Effector CD4-positive, alpha-beta T cell (primary cell): Measurements from ENCODE around the gene SHH.

Experiments used
- DNase-seq: peaks from one replicate; pipeline ENCODE4 v3.0.0-alpha.2; 2020

Gene SHH

GRCh38 chr7:155762036-155762435, 50.2 kb downstream of the SHH start:
- DNase-seq: no peak

DNA sequence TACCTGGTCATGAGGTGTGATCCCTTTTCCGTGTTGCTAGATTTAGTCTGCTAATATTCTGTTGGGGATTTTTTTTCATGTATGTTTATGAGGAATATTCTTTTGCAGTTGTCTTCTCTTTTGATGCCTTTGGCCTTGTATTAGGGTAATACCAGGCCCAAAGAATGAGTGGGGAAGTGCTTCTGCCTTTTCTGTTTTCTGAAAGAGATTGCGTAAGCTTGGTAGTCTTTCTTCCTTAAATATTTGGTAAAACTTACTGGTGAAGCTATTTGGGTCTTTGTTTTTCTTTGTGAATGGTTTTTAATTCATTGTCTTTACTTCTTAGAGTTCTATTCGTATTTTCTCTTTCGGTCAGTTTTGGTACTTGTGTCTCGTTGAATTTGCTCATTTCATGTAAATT, 51.1 kb downstream of the SHH start:
- no peak for DNase-seq

- no peak for DNase-seq
These were observed 52.4 kb downstream of the SHH start for GRCh38 chr7:155759740-155760430.

DNA sequence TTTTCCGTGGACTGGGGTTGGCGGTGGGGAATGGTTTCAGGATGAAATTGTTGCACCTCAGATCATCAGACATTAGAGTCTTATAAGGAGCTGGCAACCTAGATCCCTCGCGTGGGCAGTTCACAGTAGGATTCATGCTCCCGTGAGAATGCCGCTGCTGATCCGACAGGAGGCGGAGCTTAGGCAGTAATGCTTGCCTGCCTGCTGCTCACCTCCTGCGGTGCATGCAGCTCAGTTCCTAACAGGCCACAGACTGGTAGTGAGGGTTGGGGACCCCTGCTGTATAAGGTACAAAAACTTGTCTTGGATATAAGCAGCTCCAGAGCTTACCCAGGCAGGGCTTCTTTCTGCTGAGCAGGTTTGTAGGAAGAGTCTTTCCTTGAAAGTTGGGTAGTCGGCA, 53.9 kb downstream of the SHH start:
- no peak for DNase-seq

DNA sequence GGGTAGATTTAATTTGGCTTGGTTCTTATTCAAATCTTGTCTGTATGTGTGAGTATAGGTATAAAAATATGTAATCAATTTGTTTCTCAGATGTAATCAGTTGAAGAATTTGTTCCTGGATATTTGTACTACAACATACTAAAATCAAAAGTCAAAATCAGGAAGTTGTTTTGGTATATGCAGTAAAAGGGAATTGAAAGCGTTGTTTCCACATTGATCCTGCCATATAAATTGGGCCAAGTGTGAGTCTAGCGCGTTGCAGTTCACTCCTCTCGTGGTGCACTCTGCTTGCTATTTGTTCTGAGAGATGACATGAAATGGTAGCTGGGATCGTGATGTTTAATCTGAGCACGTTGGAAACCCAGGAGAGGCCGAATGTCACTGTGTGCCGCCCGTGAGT, 55.9 kb downstream of the SHH start:
- no peak for DNase-seq

DNA sequence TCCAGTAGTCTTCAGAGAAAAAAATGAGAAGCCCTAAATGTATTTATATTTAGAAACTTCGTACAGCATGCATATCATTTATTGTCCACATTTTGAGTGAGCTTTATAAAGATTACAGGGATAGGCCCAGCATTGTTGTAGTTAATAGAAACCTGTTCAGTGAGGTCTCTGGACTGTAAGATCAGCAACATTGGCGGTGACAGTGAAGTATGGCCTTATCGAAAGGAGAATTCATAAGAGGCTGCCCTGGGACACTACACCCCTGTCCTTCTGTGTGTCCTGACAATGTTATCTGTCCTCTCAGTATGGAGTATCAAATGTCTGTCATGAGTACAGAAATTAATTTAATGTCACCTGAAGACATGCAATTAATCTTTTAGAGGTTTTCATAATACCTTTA, 57.2 kb downstream of the SHH start:
- DNase-seq: no peak

- DNase-seq: no peak
These were observed 58.1 kb downstream of the SHH start for GRCh38 chr7:155754165-155754564.

DNA sequence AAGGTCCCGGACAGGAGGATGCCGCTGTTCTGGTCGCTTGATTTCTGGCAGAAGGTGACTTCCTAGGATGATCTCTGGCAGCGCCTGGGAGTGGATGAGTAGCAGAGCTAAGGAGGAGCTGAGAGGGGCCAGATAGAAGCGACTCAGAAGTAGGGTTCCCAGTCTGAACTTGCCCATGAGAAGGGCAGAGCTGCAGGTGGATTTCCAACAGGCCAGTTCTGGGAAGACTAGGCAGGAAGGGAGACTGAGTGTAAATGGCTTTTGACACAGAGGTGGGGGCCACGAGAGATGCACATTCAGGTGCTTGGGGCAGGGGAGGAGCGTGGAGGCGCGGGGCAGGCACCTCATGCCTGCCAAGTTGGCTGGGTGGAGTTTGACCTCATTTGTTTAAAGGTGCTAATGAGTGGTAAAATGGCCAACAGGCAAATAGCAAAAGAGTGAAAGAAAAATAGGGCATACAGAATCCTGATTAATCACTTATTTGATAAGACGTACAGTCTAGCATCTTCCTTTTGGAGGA, 58.8 kb downstream of the SHH start:
- DNase-seq: no peak

DNA sequence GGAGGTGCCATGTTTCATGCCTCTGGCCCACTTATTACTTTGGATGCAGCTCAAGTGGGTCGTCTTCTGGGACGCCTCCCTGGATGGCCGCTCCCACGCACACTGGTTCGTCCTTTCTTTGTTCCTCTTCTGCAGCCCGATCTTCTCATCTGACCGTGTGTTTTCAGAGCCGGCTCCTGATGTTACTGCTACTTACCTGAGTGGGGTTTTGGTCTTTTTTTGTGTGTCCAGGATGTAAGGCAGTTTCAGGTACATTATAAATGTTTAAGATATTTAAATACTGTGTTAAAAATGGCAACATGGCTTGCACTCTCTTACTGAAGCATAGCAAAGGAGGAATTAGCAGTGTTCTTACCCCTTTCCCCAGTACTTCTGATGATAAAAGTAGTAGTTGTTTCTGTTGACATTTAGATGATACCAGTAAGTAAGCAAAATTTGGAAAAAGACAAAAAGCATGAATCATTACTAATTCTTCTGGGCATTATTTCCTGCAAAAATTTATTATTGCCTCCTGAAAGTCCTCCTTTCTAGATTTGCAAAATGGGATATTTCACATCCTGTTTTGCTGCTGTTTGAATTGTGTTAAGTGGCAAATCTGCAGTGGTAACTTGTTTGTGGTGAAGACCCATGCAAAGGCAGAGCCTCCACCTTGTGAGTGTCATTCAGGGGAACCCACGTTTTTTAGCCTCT, 59.4 kb downstream of the SHH start:
- no peak for DNase-seq

GRCh38 chr7:155751409-155751808, 60.9 kb downstream of the SHH start:
- DNase-seq: no peak

DNA sequence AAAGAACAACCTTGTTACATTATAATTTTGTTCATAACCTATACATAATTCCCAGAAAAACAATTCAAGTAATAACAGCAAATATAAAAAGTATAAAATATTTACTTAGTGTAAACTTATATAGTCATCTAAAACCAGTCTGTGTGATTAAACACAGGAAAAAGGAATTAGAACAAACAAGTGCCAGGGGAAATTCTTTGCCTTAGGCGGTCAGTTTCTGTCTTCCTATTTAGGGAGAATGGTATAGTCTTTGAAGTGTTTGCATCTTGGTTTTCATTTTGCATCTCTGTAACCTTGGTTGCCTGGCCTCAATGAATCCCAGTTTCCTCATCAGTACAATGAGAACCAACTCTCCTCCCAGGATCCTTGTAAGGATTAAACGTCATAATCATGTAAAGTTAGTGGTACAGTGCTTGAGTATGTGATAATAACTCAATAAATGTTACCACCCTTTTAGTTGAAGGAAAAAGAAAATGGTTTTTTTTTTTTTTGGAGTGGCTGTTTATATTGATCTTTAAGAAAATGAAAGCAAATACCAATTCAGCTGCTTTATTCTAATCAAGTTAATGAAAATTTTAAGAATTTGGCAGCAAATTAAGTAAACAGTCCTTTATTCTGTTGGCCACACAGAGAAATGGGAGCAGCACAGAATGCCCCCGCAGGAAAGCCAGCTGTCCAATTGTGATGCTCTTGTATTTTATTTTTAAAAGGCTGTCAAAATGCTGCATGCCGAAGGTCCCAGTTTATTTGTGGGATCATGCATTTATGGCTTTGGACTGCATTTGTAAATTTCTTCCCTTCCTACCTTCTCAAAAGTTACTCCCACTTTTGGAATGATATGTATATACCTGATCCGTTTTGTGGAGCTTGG, 61.8 kb downstream of the SHH start:
- DNase-seq: no peak
